Activated gamma-delta T cell (primary cell): Measurements from ENCODE around the gene LRRC27.
"Not testable (repeated sequence)": the region's sequence is repeated elsewhere in the genome, so short reads cannot be mapped to it uniquely, and the experiment has no call there.

ENCODE experiments used
- DNase-seq: peaks from one replicate; lab custom pipeline; 2025; lab: John Stamatoyannopoulos, UW

The LRRC27 gene

GRCh38 chr10:132337854-132338253, 5.9 kb downstream of the LRRC27 start:
- not testable (repeated sequence) for DNase-seq

- DNase-seq: no peak
Observed at GRCh38 chr10:132338876-132339275, 6.9 kb downstream of the LRRC27 start.

- no peak for DNase-seq
Observed at GRCh38 chr10:132339276-132339675, 7.3 kb downstream of the LRRC27 start.

- DNase-seq: no peak
Observed at GRCh38 chr10:132341017-132341416, 9.0 kb downstream of the LRRC27 start.

- DNase-seq: no peak
Observed at GRCh38 chr10:132341781-132342180, 9.8 kb downstream of the LRRC27 start.

- DNase-seq: no peak
Observed at GRCh38 chr10:132342553-132342952, 10.6 kb downstream of the LRRC27 start.

- no peak for DNase-seq
Observed at GRCh38 chr10:132344386-132344785, 12.4 kb downstream of the LRRC27 start.

- no peak for DNase-seq
Observed at GRCh38 chr10:132345345-132345744, 13.4 kb downstream of the LRRC27 start.

- DNase-seq: no peak
Observed at GRCh38 chr10:132346806-132347205, 14.8 kb downstream of the LRRC27 start.

GRCh38 chr10:132347211-132347930, 15.4 kb downstream of the LRRC27 start:
- no peak for DNase-seq

GRCh38 chr10:132347931-132348267, 15.9 kb downstream of the LRRC27 start:
- no peak for DNase-seq

- DNase-seq: no peak
Observed at GRCh38 chr10:132349766-132350165, 17.8 kb downstream of the LRRC27 start.

GRCh38 chr10:132350391-132350790, 18.4 kb downstream of the LRRC27 start:
- no peak for DNase-seq

GRCh38 chr10:132350946-132351345, 19.0 kb downstream of the LRRC27 start:
- DNase-seq: no peak

GRCh38 chr10:132351611-132352010, 19.6 kb downstream of the LRRC27 start:
- DNase-seq: no peak

- not testable (repeated sequence) for DNase-seq
Observed at GRCh38 chr10:132352462-132353308, 20.7 kb downstream of the LRRC27 start.

- no peak for DNase-seq
Observed at GRCh38 chr10:132353456-132354355, 21.7 kb downstream of the LRRC27 start.

GRCh38 chr10:132354356-132355094, 22.5 kb downstream of the LRRC27 start:
- no peak for DNase-seq

- DNase-seq: no peak
Observed at GRCh38 chr10:132355297-132355696, 23.3 kb downstream of the LRRC27 start.

GRCh38 chr10:132355754-132356153, 23.8 kb downstream of the LRRC27 start:
- no peak for DNase-seq

GRCh38 chr10:132356621-132357195, 24.7 kb downstream of the LRRC27 start:
- no peak for DNase-seq
